HepG2 (cell line): ENCODE results near the gene ANAPC2. TPM values are rescaled to one million over a fixed set of nuclear protein-coding genes. Genes with fewer than 3 reads are reported as not detected.

Source experiments
- ATAC-seq: fragments of 200-7000 bp; cut with Tn5 transposase; 3 replicates; pipeline ENCODE4 v1.9.1; 2020; ENCODE audit warnings: mild to moderate bottlenecking, moderate library complexity
- BruUV-seq: library from RNA; stranded (reverse); fragments of 400-500 nt; replicated peaks from 2 replicates; lab custom pipeline; 2021; lab: Mats Ljungman, UMichigan
- CTCF ChIA-PET: fragments of 300-600 bp; formaldehyde crosslinking; extraction: SDS; loops from one replicate; lab custom pipeline; 2021; ENCODE audit warnings: low total read pairs, inconsistent platforms, low intra/inter-chr PET ratio; lab: Yijun Ruan, JAX
- POLR2A ChIA-PET: fragments of 350-600 bp; sonication (Branson Sonifier 250); formaldehyde crosslinking; loops from one replicate; lab custom pipeline; 2020; ENCODE audit warnings: antibody characterized with exemption, inconsistent platforms; lab: Yijun Ruan, JAX
- DNase-seq: peaks from one replicate; pipeline ENCODE4 v3.0.0-alpha.2; 2015; ENCODE audit warnings: low spot score
- FAIRE-seq: peaks from 3 replicates; lab custom pipeline; 2011; peaks lifted over from hg19 to GRCh38; lab: Jason Lieb, UNC
- H2AFZ ChIP-seq: one replicate; pipeline ENCODE4 v1.6.1; 2011; ENCODE audit warnings: low read length, inconsistent platforms
- H3K27ac ChIP-seq: fragments of 300-600 bp; 3 replicates; pipeline ENCODE4 v1.8.0; 2011; ENCODE audit warnings: mixed run types, mild to moderate bottlenecking, mixed read lengths, low read length, inconsistent platforms; ENCODE audit not compliant: insufficient read depth; ENCODE audit errors: extremely low read length
- H3K27me3 ChIP-seq, 2 experiments: fragments of 200-600 bp in 1 of 2; 2 replicates in 1 of 2; 3 replicates in 1 of 2; pipeline versions ENCODE4 v1.6.0 to v1.8.0; 2011; ENCODE audit warnings: low read length in 2 of 2, mild to moderate bottlenecking in 2 of 2, moderate library complexity in 2 of 2, inconsistent platforms in 1 of 2; ENCODE audit not compliant: insufficient read depth in 2 of 2, control insufficient read depth in 1 of 2
- H3K36me3 ChIP-seq, 2 experiments: fragments of 200-600 bp in 1 of 2; replicated peaks in 1 of 2; 2 replicates in 1 of 2; 3 replicates in 1 of 2; pipeline versions ENCODE4 v1.5.1 to v1.8.0; 2011; ENCODE audit warnings: low read length in 2 of 2, inconsistent platforms in 1 of 2; ENCODE audit not compliant: insufficient read depth in 2 of 2, control insufficient read depth in 1 of 2
- H3K4me1 ChIP-seq: 2 replicates; pipeline ENCODE4 v1.5.1; 2012; ENCODE audit warnings: low read length, inconsistent platforms; ENCODE audit not compliant: insufficient read depth
- H3K4me2 ChIP-seq: 2 replicates; pipeline ENCODE4 v1.6.0; 2011; ENCODE audit warnings: low read depth, low read length, inconsistent platforms
- H3K4me3 ChIP-seq, 3 experiments: fragments of 200-600 bp in 1 of 3; sonication (generic), shearing (Covaris generic) in 1 of 3; replicated peaks in 1 of 3; 2 replicates each; pipeline ENCODE4 v1.5.1; 2011 to 2016; ENCODE audit warnings: low read length in 3 of 3, inconsistent platforms in 2 of 3, low read depth in 2 of 3, mild to moderate bottlenecking in 2 of 3, control low read depth in 1 of 3, mixed read lengths in 1 of 3; ENCODE audit not compliant: insufficient read depth in 1 of 3
- H3K79me2 ChIP-seq: one replicate; pipeline ENCODE4 v1.6.1; 2011; ENCODE audit warnings: low read length, inconsistent platforms; ENCODE audit not compliant: insufficient read depth
- H3K9ac ChIP-seq: 2 replicates; pipeline ENCODE4 v1.6.0; 2011; ENCODE audit warnings: mild to moderate bottlenecking, low read depth, low read length, inconsistent platforms; ENCODE audit not compliant: insufficient read depth
- H3K9me3 ChIP-seq: 2 replicates; pipeline ENCODE4 v1.5.1; 2012; ENCODE audit warnings: mild to moderate bottlenecking, low read length
- H4K20me1 ChIP-seq: 2 replicates; pipeline ENCODE4 v1.6.0; 2011; ENCODE audit warnings: inconsistent platforms, mild to moderate bottlenecking, low read length, moderate library complexity; ENCODE audit not compliant: insufficient read depth
- ARNTL ChIP-seq: sonication (generic); formaldehyde crosslinking; IDR thresholded peaks from 2 replicates; pipeline ENCODE4 v1.4.0; 2020; ENCODE audit warnings: mild to moderate bottlenecking, missing genetic modification reagents
- ATF7 ChIP-seq, 2 experiments: fragments of 450-650 bp in 1 of 2; sonication (generic) in 1 of 2; formaldehyde crosslinking in 1 of 2; IDR thresholded peaks; 2 replicates each; pipeline versions ENCODE4 v1.4.0 to v1.6.1; 2016 to 2020; ENCODE audit warnings: antibody characterized with exemption in 1 of 2, mild to moderate bottlenecking in 1 of 2, missing genetic modification reagents in 1 of 2
- CREBL2 ChIP-seq: sonication (generic); formaldehyde crosslinking; IDR thresholded peaks from 2 replicates; pipeline ENCODE4 v1.8.1; 2023; ENCODE audit warnings: missing genetic modification reagents, mild to moderate bottlenecking, borderline replicate concordance
- GTF3A ChIP-seq: sonication (generic); formaldehyde crosslinking; conservative IDR thresholded peaks from 2 replicates; pipeline ENCODE4 v1.4.0; 2020; ENCODE audit warnings: mild to moderate bottlenecking, missing genetic modification reagents
- HES4 ChIP-seq: sonication (generic); formaldehyde crosslinking; IDR thresholded peaks from 2 replicates; pipeline ENCODE4 v1.9.0; 2021; ENCODE audit warnings: mild to moderate bottlenecking, missing genetic modification reagents, borderline replicate concordance
- IRF9 ChIP-seq: sonication (generic); formaldehyde crosslinking; IDR thresholded peaks from 2 replicates; pipeline ENCODE4 v1.8.0; 2022; ENCODE audit warnings: missing genetic modification reagents, mild to moderate bottlenecking, borderline replicate concordance
- SMAD9 ChIP-seq: sonication (generic); formaldehyde crosslinking; IDR thresholded peaks from 2 replicates; pipeline ENCODE4 v1.5.1; 2020; ENCODE audit warnings: mild to moderate bottlenecking, missing genetic modification reagents
- TMF1 ChIP-seq: sonication (generic); formaldehyde crosslinking; IDR thresholded peaks from 2 replicates; pipeline ENCODE4 v1.8.1; 2022; ENCODE audit warnings: low read depth, missing genetic modification reagents
- ZBTB1 ChIP-seq: sonication (generic); formaldehyde crosslinking; IDR thresholded peaks from 2 replicates; pipeline ENCODE4 v1.4.0; 2020; ENCODE audit warnings: missing genetic modification reagents, borderline replicate concordance
- ZFAT ChIP-seq: sonication (generic); formaldehyde crosslinking; conservative IDR thresholded peaks from 2 replicates; pipeline ENCODE4 v1.8.1; 2023; ENCODE audit warnings: missing genetic modification reagents, inconsistent platforms
- ZFP37 ChIP-seq: sonication (generic); formaldehyde crosslinking; IDR thresholded peaks from 2 replicates; pipeline ENCODE4 v1.4.0; 2020; ENCODE audit warnings: missing genetic modification reagents, borderline replicate concordance
- ZNF354B ChIP-seq: sonication (generic); formaldehyde crosslinking; IDR thresholded peaks from 2 replicates; pipeline ENCODE4 v1.8.0; 2022; ENCODE audit warnings: mild to moderate bottlenecking, missing genetic modification reagents
- WGBS: methylation state at CpG from one replicate; pipeline ENCODE4 v1.1.6; 2017; ENCODE audit warnings: low lambda C conversion rate; 5-methylcytosine and 5-hydroxymethylcytosine counted together
- in situ Hi-C: cut with HindIII; loops from 2 replicates; pipeline ENCODE4 v1.10.0; 2017; ENCODE audit warnings: low pct_unique_long_range_greater_than_20kb; ENCODE audit not compliant: extremely low pct_ligation_motif_present
- intact Hi-C: fragments of 100-400 bp; cut with micrococcal nuclease; formaldehyde crosslinking; loops from one replicate; pipeline ENCODE4 v1.10.0; 2022; ENCODE audit not compliant: unreplicated experiment
- polyA plus RNA-seq, 8 experiments: library from polyadenylated mRNA; depleted of rRNA in 3 of 8; stranded (reverse) in 7 of 8; unstranded in 1 of 8; fragments of >200 nt; fragmentation: Illumina TruSeq in 4 of 8; extraction: Trizol in 4 of 8; gene quantifications; 2 replicates each; pipeline versions ENCODE4 v1.2.1 to v1.2.3, GENCODE V29; 2011 to 2016; ENCODE audit warnings: low read depth in 4 of 8, missing spikeins in 1 of 8, mixed read lengths in 1 of 8; ENCODE audit not compliant: insufficient read depth in 1 of 8
- total RNA-seq, 5 experiments: library from RNA; depleted of rRNA; stranded (reverse); fragments of >200 nt; fragmentation: Illumina TruSeq; extraction: Trizol; gene quantifications; 2 replicates each; pipeline ENCODE4 v1.2.3, GENCODE V29; 2016; ENCODE audit warnings: low read depth in 1 of 5

The ANAPC2 gene
- total and polyA plus RNA-seq, 2 of the 13 experiments (the other 11 are each of a cell fraction or from before 2014, with no cell fraction given) = 12.3 to 15.4 TPM

- Histone ChIP-seq H3K4me2 (no peak overlapping the region), H3K36me3 (peaks cover 23 to 32% of the 10 kb centered on the region in 2 experiments; a peak in 4 of 5 replicates), H3K27me3 (no peaks in the 10 kb centered on the region), H3K9ac (no peak overlapping the region), H3K27ac (no peak overlapping the region), H3K4me1 (peaks cover 28% of the 10 kb centered on the region), H4K20me1 (no peaks in the 10 kb centered on the region), H3K4me3 (no peak overlapping the region; a peak in 1 of 6 replicates), H2AFZ (no peak overlapping the region), H3K79me2 (peaks cover 26% of the 10 kb centered on the region), H3K9me3 (no peaks in the 10 kb centered on the region)
- intact Hi-C loops = no loop called here
- 95% methylated on average over 8 of the region's 19 CpGs for WGBS
- BruUV-seq = no TSS peak
- in situ Hi-C loops = loop anchor here (5.0 kb wide), 1 partner anchor 41 kb away; the partner anchor contains the start of genes CYSRT1 and RNF224
- ATAC-seq (no peak), FAIRE-seq (no peak), DNase-seq (no peak)
- ChIA-PET CTCF (no interaction called here), POLR2A (no interaction called here)
- TF ChIP-seq ZNF354B (CRISPR knock-in tag) = no peak
- no peak for TF ChIP-seq ZFP37 (CRISPR knock-in tag)
- no peak for TF ChIP-seq GTF3A (CRISPR knock-in tag)
- no peak for TF ChIP-seq ZFAT
- no peak for TF ChIP-seq TMF1
- no peak for TF ChIP-seq IRF9 (CRISPR knock-in tag)
- no peak for TF ChIP-seq ATF7 (IDR thresholded peaks at IDR 0.05)
- no peak for TF ChIP-seq ATF7 (CRISPR knock-in tag; IDR thresholded peaks at IDR 0.05)
- no peak for TF ChIP-seq HES4
- no peak for TF ChIP-seq CREBL2 (CRISPR knock-in tag)
- no peak for TF ChIP-seq SMAD9
- no peak for TF ChIP-seq ARNTL (CRISPR knock-in tag)
- no peak for TF ChIP-seq ZBTB1 (CRISPR knock-in tag)
These were observed 2.4 kb downstream of the ANAPC2 start for GRCh38 chr9:137185921-137186320.
